Measurements from ENCODE around the gene COL27A1.
A peak's percentile ranks its signal among the peaks of the same experiment; 100 is the strongest.

Gene COL27A1

DNA sequence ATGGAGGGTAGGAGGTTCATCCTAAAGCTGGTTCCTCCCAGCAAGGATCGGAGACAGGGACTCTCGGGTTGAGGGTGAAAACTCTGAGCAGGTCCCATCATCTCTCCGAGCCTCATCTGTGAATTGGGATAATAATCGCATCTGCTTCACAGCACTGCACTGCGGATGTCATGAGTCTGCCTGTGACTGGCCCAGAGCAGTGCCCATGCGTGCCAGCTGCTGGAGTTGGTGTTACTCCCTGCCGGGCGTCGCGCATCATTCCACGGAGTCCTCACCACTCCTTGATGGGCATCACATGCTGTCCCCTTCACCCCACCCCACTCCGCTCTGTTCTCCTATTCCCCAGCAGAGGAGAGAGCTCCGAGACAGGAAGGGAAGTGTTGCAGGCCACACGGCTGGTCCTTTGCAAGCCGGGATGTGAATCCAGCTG is 132.4 kb downstream of the COL27A1 start:
- no peak for DNase-seq (ENCODE audit: low read depth)

DNA sequence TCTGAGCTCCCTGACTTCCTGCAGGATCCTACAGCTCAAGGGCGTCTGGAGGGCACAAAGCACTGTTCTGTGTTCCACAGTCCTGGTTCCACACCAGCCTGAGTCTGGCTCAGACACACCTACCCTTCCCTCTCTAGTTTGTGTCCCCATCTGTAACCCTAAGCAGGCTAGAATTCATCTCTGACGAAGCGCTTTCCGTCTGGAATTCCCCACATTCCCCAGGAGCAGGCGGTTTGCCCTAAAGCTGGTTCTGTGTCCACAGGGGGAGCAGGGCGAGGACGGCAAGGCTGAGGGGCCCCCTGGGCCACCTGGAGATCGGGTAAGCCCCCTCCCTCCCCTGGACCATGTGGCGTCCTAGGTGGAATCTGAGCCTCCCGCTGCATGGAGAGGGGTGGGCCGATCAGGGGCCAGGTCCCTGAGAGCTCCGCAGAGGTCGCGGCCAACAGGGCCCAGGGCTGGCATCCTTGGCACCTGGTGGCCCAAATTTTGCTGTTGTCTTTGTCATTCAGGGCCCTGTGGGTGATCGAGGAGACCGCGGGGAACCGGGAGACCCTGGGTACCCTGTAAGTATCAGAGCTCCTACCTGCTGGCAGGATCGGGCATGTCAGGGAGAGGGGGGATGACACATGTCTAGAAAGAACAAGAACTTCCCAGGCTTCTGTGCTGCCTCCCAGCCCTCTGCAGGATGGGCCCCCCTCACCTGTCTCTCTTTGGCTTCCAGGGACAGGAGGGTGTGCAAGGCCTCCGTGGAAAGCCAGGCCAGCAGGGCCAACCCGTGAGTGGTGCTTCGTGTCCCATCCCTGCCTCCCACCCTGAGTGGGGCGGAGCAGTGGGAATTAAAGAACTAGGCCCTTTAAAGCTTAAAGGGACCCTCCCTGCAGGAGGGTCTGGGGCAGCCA is 133.1 kb downstream of the COL27A1 start:
- no peak for DNase-seq (ENCODE audit: low read depth)

DNA sequence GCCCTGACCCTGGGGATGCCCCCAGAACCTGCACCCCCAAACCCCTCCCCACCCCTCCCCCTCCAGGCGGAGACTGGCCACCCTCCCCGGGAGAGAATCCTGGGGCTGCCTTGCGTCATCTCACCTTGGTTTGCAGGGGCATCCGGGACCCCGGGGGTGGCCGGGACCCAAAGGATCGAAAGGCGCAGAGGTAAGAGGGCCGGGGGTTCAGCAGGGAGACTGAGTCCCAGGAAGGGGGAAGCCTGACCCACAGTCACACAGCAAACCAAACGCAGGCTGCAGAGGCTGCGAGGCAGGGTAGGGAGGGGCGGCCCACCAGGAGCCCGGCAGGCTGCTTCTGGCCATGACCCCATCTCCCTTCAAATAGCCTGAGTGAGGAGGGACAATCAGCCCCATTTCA is 133.8 kb downstream of the COL27A1 start:
- no peak for DNase-seq (ENCODE audit: low read depth)

DNA sequence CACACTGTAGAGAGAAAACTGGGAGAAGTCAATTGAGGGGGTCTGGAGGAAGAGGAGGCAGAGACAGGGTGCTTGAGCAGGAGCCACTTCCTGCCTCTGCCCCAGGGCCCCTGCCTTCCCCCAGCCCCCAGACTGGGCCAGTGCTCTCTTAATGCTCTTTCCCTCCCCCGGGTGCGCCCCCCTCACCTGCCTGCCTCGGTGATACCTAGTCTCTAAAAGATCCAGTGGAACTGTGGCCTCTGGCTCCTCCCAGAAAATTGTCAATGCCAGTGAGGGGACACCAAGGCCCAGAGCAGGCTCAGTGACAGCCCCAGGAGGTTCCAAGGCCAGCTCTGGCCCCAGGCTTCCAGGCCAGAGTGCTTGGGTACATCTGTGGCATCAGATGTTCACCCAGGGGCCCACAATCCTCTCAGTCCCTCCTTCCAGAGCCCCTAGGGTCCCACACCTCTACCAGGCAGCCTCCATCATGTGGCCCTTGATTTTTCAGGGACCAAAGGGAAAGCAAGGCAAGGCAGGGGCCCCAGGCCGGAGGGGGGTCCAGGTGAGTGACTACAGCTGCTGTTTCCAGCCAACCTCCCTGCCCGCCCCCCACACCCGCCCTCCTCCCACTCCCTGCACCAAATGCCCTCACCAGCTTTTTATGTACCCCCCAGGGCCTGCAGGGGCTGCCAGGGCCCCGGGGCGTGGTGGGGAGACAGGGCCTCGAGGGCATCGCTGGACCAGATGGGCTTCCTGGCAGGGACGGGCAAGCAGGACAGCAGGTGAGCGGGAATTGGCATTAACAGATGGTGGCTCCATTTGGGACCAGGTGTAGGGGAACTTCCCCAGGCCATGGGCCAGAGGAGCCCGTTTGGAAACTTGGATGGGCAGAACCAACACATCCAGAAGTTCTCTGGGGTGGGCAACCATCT is 134.5 kb downstream of the COL27A1 start:
- DNase-seq (ENCODE audit: low read depth), result no peak

- no peak for DNase-seq (ENCODE audit: low read depth)
Measured at GRCh38 chr9:114290561-114290986, 135.2 kb downstream of the COL27A1 start.

DNA sequence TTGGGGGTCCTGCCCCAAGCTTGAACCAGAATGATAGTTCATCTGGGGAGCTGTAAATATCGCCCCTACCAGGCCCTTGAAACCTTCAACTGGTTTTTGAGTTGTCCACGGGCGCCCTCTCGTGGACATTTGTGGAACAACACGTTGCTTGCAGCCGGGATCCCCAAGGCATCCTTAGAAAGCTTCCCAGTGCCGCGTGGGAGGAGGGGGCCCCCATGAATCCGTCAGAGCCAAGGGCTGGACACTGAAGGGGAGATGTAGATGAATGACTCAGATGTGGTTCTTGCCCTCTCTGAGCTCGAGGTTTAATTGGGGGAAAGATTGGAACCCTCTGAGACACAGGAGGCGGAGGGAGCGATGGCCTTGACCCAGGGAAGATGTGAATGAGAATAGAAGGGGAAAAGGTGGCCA is 135.7 kb downstream of the COL27A1 start:
- DNase-seq (ENCODE audit: low read depth), result peak; percentile 38

DNA sequence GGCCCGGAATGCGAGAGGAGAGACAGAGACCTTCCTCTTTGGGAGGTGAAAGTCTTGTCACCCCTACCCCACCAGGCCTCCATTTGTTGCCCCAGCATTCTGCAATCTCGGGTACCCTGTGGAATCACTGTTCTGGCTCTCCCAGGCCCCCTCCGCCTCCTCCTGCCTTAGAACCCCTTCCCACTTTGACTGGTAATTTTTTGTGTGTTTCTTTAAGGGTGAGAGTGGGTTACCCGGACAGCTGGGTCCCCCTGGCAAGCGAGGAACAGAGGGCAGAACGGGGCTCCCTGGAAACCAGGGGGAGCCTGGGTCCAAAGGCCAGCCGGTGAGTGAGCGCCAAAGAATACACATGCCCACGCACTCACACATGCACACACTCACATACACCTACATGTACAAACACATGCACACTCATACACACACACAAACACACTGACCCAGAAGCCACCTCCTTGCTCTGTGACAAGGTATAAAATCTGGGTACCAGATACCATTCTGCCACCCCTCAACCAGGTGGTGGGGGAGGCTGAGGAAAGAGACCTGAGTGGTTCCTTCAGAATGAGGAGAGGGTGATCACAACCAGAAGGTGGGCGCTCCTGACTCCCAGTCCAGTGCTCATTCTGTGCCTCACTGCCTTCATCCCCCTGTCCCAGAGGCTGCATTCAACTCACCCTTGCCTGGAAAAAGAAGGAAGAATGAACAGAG is 136.7 kb downstream of the COL27A1 start:
- no peak for DNase-seq (ENCODE audit: low read depth)

- no peak for DNase-seq (ENCODE audit: low read depth)
Measured at GRCh38 chr9:114294664-114295063, 139.3 kb downstream of the COL27A1 start.

- no peak for DNase-seq (ENCODE audit: low read depth)
Measured at GRCh38 chr9:114296338-114296737, 141.0 kb downstream of the COL27A1 start.

DNA sequence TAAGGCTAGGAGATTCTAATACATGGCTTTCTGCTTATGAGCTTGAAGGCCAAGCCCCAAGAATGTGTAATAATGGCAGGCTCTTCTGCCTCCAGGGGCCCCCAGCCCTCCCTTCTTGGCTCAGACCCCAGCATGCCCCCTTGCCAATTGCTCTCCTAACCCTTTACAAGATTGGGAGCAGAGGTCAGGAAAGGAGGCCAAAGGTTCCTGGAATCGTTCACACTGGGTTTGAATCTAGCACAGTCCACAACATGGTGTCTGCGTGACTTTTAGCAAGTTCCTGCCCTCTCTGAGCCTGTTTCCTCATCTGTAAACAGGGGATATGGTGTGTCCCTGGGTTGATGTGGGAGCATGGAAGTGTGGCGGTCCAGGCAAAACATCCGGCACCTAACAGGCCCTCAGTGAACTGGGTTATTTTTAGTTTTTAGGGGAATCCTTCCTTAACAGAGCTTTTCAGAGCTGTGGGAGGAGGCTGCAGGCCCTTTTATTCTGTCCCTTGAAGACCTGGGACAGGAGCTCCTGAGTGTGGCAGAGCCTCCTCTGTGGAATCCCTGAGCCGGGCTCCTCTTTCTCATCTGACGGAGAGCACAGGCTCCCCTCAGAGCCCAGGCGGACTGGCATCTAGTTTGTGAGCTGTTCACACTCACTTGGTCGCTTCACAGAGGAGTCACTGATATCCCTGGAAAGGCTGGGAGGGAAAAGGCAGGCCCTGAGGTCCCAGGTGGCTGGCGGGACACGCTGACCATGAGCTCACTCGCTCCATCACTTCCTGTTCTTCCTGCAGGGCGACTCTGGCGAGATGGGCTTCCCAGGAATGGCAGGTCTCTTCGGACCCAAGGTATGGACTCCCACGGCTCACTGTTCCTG is 144.2 kb downstream of the COL27A1 start:
- no peak for DNase-seq (ENCODE audit: low read depth)

DNA sequence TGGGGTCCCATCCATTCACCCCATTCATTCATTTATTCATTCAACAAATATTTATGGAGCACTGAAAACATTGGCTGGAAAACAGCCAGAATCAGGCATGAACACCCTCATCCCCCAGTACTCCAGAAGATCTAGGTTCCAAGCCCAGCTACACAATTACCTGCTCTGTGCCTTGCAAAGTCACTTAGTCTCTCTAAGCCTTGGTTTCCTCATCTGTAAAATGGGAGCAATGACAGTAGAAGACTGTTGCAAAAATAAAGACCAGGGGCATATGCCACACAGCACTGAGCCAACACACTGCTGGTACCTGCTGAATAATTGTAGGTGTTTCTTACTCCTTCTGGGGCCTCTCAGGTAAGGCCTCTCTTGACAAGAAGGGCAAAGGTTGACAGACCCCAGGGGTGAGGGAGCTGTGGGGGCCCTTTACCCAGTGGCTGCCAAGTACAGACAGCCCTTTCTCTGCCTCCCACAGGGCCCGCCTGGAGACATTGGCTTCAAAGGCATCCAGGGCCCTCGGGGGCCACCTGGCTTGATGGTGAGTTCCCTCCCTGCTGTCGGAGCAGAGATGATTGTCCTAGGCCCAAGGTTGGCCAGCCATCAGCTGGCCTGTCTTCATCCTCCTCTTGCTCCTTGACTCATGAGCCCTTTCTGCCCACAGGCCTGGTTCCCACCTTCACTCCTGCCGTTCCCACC is 145.0 kb downstream of the COL27A1 start:
- DNase-seq (ENCODE audit: low read depth), result no peak

- no peak for DNase-seq (ENCODE audit: low read depth)
Measured at GRCh38 chr9:114300846-114301797, 145.8 kb downstream of the COL27A1 start.

DNA sequence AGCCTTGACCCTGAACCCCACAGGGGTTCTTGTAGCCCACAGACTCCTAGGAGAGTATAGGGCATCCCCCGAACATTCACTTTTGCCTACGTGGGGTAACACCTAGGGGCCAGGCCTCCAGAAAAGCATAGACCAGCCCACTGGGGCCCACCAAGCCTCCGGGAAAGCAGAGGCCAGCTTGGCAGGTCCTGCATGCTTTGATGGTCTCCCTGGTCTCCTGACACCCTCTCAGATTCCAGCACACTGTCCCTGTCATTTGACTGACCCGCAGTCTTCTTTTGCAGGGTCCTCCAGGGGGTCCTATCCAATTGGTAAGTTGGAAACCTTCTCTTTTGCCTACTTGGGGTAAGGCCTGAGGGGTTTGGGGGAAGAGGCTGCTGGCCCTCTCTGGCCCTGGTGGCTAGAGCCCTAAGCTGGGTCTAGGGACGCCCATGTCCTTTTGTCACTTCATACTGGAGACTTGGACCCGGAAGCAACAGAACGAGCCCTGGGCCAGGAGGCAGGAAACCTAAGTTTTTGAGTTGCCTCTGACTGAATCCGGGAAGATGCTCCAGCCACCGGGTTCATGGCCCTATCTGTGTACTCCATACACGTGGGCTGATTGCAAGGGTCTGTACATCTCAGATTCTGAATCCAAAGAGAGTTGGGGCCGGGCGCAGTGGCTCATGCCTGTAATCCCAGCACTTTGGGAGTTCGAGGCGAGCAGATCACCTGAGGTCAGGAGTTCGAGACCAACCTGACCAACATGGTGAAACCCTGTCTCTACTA is 146.6 kb downstream of the COL27A1 start:
- DNase-seq (ENCODE audit: low read depth), result no peak

GRCh38 chr9:114302727-114303126 is 147.4 kb downstream of the COL27A1 start:
- no peak for DNase-seq (ENCODE audit: low read depth)

GRCh38 chr9:114303571-114303970 is 148.2 kb downstream of the COL27A1 start:
- no peak for DNase-seq (ENCODE audit: low read depth)

DNA sequence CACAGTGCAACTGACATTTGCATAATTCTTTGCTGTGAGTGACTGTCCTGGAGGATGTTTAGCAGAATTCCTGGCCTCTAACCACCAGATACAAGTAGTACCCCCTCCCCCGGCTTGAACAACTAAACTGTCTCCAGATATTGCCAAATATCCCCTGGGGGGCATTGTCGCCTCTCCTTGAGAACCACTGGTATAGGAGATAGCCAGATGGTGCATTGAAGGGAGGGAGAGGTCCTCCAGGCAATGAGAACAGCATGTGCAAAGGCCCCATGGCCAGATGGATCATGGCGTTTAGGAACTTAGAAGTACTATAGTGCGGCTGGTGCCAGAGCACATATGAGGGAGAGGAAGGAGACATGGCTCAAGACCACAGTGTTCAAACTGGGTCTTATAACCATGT is 148.6 kb downstream of the COL27A1 start:
- DNase-seq (ENCODE audit: low read depth), result no peak

- no peak for DNase-seq (ENCODE audit: low read depth)
Measured at GRCh38 chr9:114304416-114305188, 149.3 kb downstream of the COL27A1 start.

DNA sequence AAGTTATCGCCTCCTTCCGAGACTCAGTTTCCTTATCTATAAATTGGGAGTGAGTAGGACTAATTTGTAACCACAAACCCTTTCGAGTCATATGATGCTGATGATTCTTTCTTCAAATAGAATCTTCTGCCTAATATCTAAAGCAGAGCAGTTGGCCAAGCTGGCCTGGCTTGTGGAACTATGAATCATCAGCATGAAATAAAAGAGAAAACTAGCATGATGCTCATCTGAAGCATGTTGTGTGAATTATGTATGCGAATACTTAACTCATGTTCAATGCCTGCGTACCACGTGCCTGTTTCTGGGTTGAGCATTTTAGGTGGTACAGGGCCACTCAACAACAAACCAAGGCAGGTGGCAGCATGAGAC is 152.5 kb downstream of the COL27A1 start:
- no peak for DNase-seq (ENCODE audit: low read depth)
